PC-9 (cell line): ENCODE results near the gene OGDHL.

Experiments
- CTCF ChIP-seq: fragments of 200-600 bp; sonication (generic); conservative IDR thresholded peaks from 2 replicates; pipeline ENCODE4 v1.6.1; 2017; ENCODE audit warnings: mixed run types, antibody characterized with exemption, mild to moderate bottlenecking, moderate library complexity
- EZH2 ChIP-seq: fragments of 200-600 bp; sonication (generic); IDR thresholded peaks from 2 replicates; pipeline ENCODE4 v1.8.0; 2017; ENCODE audit warnings: antibody characterized with exemption, low read depth

- TF ChIP-seq CTCF (no peak), EZH2 (no peak)
Observed at GRCh38 chr10:49761201-49761788, 828 bp downstream of the OGDHL start.
